Gastroesophageal sphincter (tissue), 4 donors: Measurements from ENCODE around the gene CFAP47. TPM values are rescaled to one million over a fixed set of nuclear protein-coding genes. Genes with fewer than 3 reads are reported as not detected.
"Not testable (repeated sequence)": the region's sequence is repeated elsewhere in the genome, so short reads cannot be mapped to it uniquely, and the experiment has no call there.

Experiments
- ATAC-seq: fragments of 150-250 bp; one replicate; pipeline ENCODE4 v1.9.1; 2016; ENCODE audit warnings: mild to moderate bottlenecking, moderate library complexity
- H3K27ac ChIP-seq, 4 donors: fragments of 200-600 bp; sonication (generic) in 3 of 4; 1 replicate in 3 of 4; 2 replicates in 1 of 4; pipeline ENCODE4 v1.5.1; 2016 to 2019
- H3K27me3 ChIP-seq: fragments of 200-600 bp; sonication (generic); one replicate; pipeline ENCODE4 v1.5.1; 2019
- H3K36me3 ChIP-seq, 2 donors: fragments of 200-600 bp; sonication (generic); one replicate each; pipeline ENCODE4 v1.5.1; 2019; ENCODE audit warnings: control low read depth in 1 of 2
- H3K4me1 ChIP-seq, 3 donors: fragments of 200-600 bp; sonication (generic); 1 replicate in 2 of 3; 2 replicates in 1 of 3; pipeline ENCODE4 v1.5.1; 2016 to 2019; ENCODE audit warnings: control low read depth in 2 of 3
- H3K4me3 ChIP-seq, 2 donors: fragments of 200-600 bp; sonication (generic); one replicate each; pipeline ENCODE4 v1.5.1; 2019; ENCODE audit warnings: mild to moderate bottlenecking in 1 of 2, moderate library complexity in 1 of 2
- H3K9me3 ChIP-seq, 3 donors: fragments of 200-600 bp; sonication (generic); one replicate each; pipeline ENCODE4 v1.5.1; 2017 to 2019; ENCODE audit warnings: control low read depth in 2 of 3
- CTCF ChIP-seq, 4 experiments: fragments of 200-600 bp in 2 of 4; fragments of 450-650 bp in 2 of 4; sonication (generic) in 1 of 4; IDR thresholded peaks; one replicate each; pipeline ENCODE4 v1.5.1; 2017 to 2019; ENCODE audit warnings: antibody characterized with exemption in 4 of 4, mild to moderate bottlenecking in 2 of 4, moderate library complexity in 2 of 4
- EP300 ChIP-seq: sonication (generic); formaldehyde crosslinking; IDR thresholded peaks from one replicate; pipeline ENCODE4 v1.6.1; 2017; ENCODE audit warnings: antibody characterized with exemption, mild to moderate bottlenecking
- POLR2A ChIP-seq, 2 donors: fragments of 450-650 bp; IDR thresholded peaks; one replicate each; pipeline ENCODE4 v1.6.1; 2017; ENCODE audit warnings: antibody characterized with exemption in 2 of 2, mild to moderate bottlenecking in 2 of 2, moderate library complexity in 1 of 2
- POLR2AphosphoS5 ChIP-seq: sonication (generic); formaldehyde crosslinking; IDR thresholded peaks from one replicate; pipeline ENCODE4 v1.6.1; 2017; ENCODE audit warnings: antibody characterized with exemption
- WGBS, 2 donors: methylation state at CpG; one replicate each; pipeline ENCODE4 v1.1.5; 2018; ENCODE audit warnings: low coverage in 1 of 2; 5-methylcytosine and 5-hydroxymethylcytosine counted together
- total RNA-seq, 4 donors: library from RNA; depleted of rRNA; stranded (reverse); fragments of >200 nt; gene quantifications; one replicate each; pipeline ENCODE4 v1.1.0, GENCODE V29; 2016

Gene CFAP47
- total RNA-seq, 4 donors from 2014 or later: 0.04 TPM; not detected in 3

GRCh38 chrX:36007207-36007606 is 87.7 kb downstream of the CFAP47 start:
- no peaks in the 10 kb centered on the region for H3K9me3 ChIP-seq
- no peak overlapping the region for H3K4me3 ChIP-seq
- no peak for TF ChIP-seq POLR2AphosphoS5
- no peak for TF ChIP-seq POLR2A (IDR thresholded peaks at IDR 0.05)
- H3K4me1 ChIP-seq: no peaks in the 10 kb centered on the region
- no peaks in the 10 kb centered on the region for H3K36me3 ChIP-seq
- 38 to 69% methylated on average over 4 to 5 of the region's 5 CpGs for WGBS, 2 donors
- no peak overlapping the region for H3K27ac ChIP-seq
- H3K27me3 ChIP-seq: no peaks in the 10 kb centered on the region
- ATAC-seq: no peak

GRCh38 chrX:36019125-36019524 is 99.6 kb downstream of the CFAP47 start:
- WGBS, 2 donors: 18% methylated on average over 4 of the region's 7 CpGs; no CpG with 5 or more reads in 1 of the 2 donors
- TF ChIP-seq CTCF (IDR thresholded peaks at IDR 0.05) (no peak), POLR2AphosphoS5 (no peak), EP300 (no peak), POLR2A (IDR thresholded peaks at IDR 0.05) (no peak)
- no peak overlapping the region for H3K27ac ChIP-seq
- H3K9me3 ChIP-seq: no peaks in the 10 kb centered on the region
- no peaks in the 10 kb centered on the region for H3K27me3 ChIP-seq
- no peak overlapping the region for H3K4me3 ChIP-seq
- no peaks in the 10 kb centered on the region for H3K36me3 ChIP-seq
- ATAC-seq: no peak
- no peaks in the 10 kb centered on the region for H3K4me1 ChIP-seq

GRCh38 chrX:36035550-36035949 is 116.0 kb downstream of the CFAP47 start:
- TF ChIP-seq EP300 (no peak), POLR2AphosphoS5 (no peak), CTCF (IDR thresholded peaks at IDR 0.05) (no peak), POLR2A (IDR thresholded peaks at IDR 0.05) (no peak)
- H3K4me1 ChIP-seq: no peaks in the 10 kb centered on the region
- no peaks in the 10 kb centered on the region for H3K27me3 ChIP-seq
- H3K27ac ChIP-seq: no peak overlapping the region
- no peak for ATAC-seq
- H3K36me3 ChIP-seq: no peaks in the 10 kb centered on the region
- 87 to 88% methylated on average over 2 of the region's 2 CpGs for WGBS, 2 donors
- H3K9me3 ChIP-seq: no peaks in the 10 kb centered on the region
- no peak overlapping the region for H3K4me3 ChIP-seq

GRCh38 chrX:36062778-36063177 is 143.2 kb downstream of the CFAP47 start:
- Histone ChIP-seq H3K27ac (no peak overlapping the region), H3K4me3 (no peak overlapping the region), H3K27me3 (no peaks in the 10 kb centered on the region), H3K36me3 (no peaks in the 10 kb centered on the region), H3K9me3 (no peaks in the 10 kb centered on the region), H3K4me1 (no peaks in the 10 kb centered on the region)
- 62 to 86% methylated on average over 3 of the region's 3 CpGs for WGBS, 2 donors
- TF ChIP-seq EP300: no peak
- TF ChIP-seq POLR2A (IDR thresholded peaks at IDR 0.05): no peak
- TF ChIP-seq CTCF (IDR thresholded peaks at IDR 0.05): no peak
- no peak for ATAC-seq

GRCh38 chrX:36071061-36071460 is 151.5 kb downstream of the CFAP47 start:
- H3K27ac ChIP-seq: no peak overlapping the region
- WGBS, 2 donors: 62 to 100% methylated on average over 1 to 2 of the region's 2 CpGs
- no peaks in the 10 kb centered on the region for H3K4me1 ChIP-seq
- no peak overlapping the region for H3K4me3 ChIP-seq
- ATAC-seq: no peak
- H3K36me3 ChIP-seq: no peaks in the 10 kb centered on the region
- no peaks in the 10 kb centered on the region for H3K9me3 ChIP-seq
- H3K27me3 ChIP-seq: no peaks in the 10 kb centered on the region
- TF ChIP-seq POLR2A (IDR thresholded peaks at IDR 0.05): no peak
- TF ChIP-seq CTCF (IDR thresholded peaks at IDR 0.05): no peak
- no peak for TF ChIP-seq EP300
- TF ChIP-seq POLR2AphosphoS5: no peak

- not testable (repeated sequence) for H3K27ac ChIP-seq, ATAC-seq, H3K27me3 ChIP-seq, H3K9me3 ChIP-seq, H3K36me3 ChIP-seq, H3K4me3 ChIP-seq, H3K4me1 ChIP-seq
- 67 to 94% methylated on average over 1 to 5 of the region's 5 CpGs for WGBS, 2 donors
Observed at GRCh38 chrX:36075009-36075408, 155.5 kb downstream of the CFAP47 start.
